WTC11 (cell line): ENCODE measurements around the gene UGCG.

ENCODE experiments used
- CBFB ChIP-seq: sonication (generic); formaldehyde crosslinking; IDR thresholded peaks from 2 replicates; pipeline ENCODE4 v1.8.1; 2022; ENCODE audit warnings: mild to moderate bottlenecking, low read depth, missing genetic modification reagents
- FOXJ3 ChIP-seq: sonication (generic); formaldehyde crosslinking; IDR thresholded peaks from 2 replicates; pipeline ENCODE4 v1.9.0; 2021; ENCODE audit warnings: missing genetic modification reagents, mild to moderate bottlenecking, borderline replicate concordance
- GABPB1 ChIP-seq: sonication (generic); formaldehyde crosslinking; IDR thresholded peaks from 2 replicates; pipeline ENCODE4 v1.8.1; 2023; ENCODE audit warnings: mild to moderate bottlenecking, missing genetic modification reagents
- KAT7 ChIP-seq: sonication (generic); formaldehyde crosslinking; IDR thresholded peaks from 2 replicates; pipeline ENCODE4 v1.8.1; 2023; ENCODE audit warnings: missing genetic modification reagents, mild to moderate bottlenecking, borderline replicate concordance
- NFE2L1 ChIP-seq: sonication (generic); formaldehyde crosslinking; IDR thresholded peaks from 2 replicates; pipeline ENCODE4 v1.8.1; 2023; ENCODE audit warnings: missing genetic modification reagents
- NR3C1 ChIP-seq: sonication (generic); formaldehyde crosslinking; conservative IDR thresholded peaks from 2 replicates; pipeline ENCODE4 v1.8.1; 2023; ENCODE audit warnings: low read depth, mild to moderate bottlenecking, missing genetic modification reagents
- TEAD1 ChIP-seq: sonication (generic); formaldehyde crosslinking; IDR thresholded peaks from 2 replicates; pipeline ENCODE4 v1.8.0; 2022; ENCODE audit warnings: mild to moderate bottlenecking, missing genetic modification reagents
- TEAD4 ChIP-seq: sonication (generic); formaldehyde crosslinking; IDR thresholded peaks from 2 replicates; pipeline ENCODE4 v1.8.0; 2022; ENCODE audit warnings: mild to moderate bottlenecking, missing genetic modification reagents
- ZBTB21 ChIP-seq: sonication (generic); formaldehyde crosslinking; IDR thresholded peaks from 2 replicates; pipeline ENCODE4 v1.8.1; 2023; ENCODE audit warnings: mild to moderate bottlenecking, missing genetic modification reagents, borderline replicate concordance
- TF ChIP-seq, protein P1 (sequence below): fragments of 200-600 bp; IDR thresholded peaks from 2 replicates; pipeline ENCODE4 v1.8.0; 2022; ENCODE audit warnings: antibody characterized with exemption
- TF ChIP-seq, protein P2 (sequence below): sonication (generic); formaldehyde crosslinking; IDR thresholded peaks from 2 replicates; pipeline ENCODE4 v1.8.1; 2023; ENCODE audit warnings: mild to moderate bottlenecking, moderate library complexity, missing genetic modification reagents
- TF ChIP-seq, protein P3 (sequence below): fragments of 250-450 bp; sonication (Bioruptor Pico); IDR thresholded peaks from 2 replicates; pipeline ENCODE4 v2.1.2; 2022; ENCODE audit warnings: mild to moderate bottlenecking, moderate library complexity
- TF ChIP-seq, protein P4 (sequence below): sonication (generic); formaldehyde crosslinking; IDR thresholded peaks from 2 replicates; pipeline ENCODE4 v1.8.1; 2022; ENCODE audit warnings: low read depth, mild to moderate bottlenecking, moderate library complexity, missing genetic modification reagents, borderline replicate concordance
- TF ChIP-seq, protein P5 (sequence below): sonication (generic); formaldehyde crosslinking; IDR thresholded peaks from 2 replicates; pipeline ENCODE4 v1.8.1; 2023; ENCODE audit warnings: mild to moderate bottlenecking, missing genetic modification reagents, moderate library complexity

DNA sequence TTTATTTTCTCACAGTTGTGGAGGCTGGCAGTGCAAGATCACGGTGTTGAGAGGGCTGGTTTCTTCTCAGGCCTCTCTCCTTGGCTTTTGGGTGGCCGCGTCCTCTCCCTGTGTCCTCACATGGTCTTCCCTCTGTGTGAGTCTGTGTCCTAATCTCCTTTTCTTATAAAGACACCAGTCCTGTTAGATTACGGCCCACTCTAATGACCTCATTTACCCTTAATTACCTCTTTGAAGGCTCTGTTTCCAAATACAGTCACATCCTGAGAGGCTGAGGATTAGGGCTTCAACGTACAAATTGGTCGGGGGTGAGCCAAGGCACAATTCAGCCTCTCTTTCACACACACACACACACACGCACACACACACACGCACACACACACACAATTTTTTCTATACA lies 73.0 kb downstream of the UGCG start:
- no peak for TF ChIP-seq NR3C1 (CRISPR knock-in tag)
- TF ChIP-seq, protein P1, sequence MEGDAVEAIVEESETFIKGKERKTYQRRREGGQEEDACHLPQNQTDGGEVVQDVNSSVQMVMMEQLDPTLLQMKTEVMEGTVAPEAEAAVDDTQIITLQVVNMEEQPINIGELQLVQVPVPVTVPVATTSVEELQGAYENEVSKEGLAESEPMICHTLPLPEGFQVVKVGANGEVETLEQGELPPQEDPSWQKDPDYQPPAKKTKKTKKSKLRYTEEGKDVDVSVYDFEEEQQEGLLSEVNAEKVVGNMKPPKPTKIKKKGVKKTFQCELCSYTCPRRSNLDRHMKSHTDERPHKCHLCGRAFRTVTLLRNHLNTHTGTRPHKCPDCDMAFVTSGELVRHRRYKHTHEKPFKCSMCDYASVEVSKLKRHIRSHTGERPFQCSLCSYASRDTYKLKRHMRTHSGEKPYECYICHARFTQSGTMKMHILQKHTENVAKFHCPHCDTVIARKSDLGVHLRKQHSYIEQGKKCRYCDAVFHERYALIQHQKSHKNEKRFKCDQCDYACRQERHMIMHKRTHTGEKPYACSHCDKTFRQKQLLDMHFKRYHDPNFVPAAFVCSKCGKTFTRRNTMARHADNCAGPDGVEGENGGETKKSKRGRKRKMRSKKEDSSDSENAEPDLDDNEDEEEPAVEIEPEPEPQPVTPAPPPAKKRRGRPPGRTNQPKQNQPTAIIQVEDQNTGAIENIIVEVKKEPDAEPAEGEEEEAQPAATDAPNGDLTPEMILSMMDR: no peak
- TF ChIP-seq KAT7 (CRISPR knock-in tag): no peak
- no peak for TF ChIP-seq NFE2L1
- TF ChIP-seq, protein P2, sequence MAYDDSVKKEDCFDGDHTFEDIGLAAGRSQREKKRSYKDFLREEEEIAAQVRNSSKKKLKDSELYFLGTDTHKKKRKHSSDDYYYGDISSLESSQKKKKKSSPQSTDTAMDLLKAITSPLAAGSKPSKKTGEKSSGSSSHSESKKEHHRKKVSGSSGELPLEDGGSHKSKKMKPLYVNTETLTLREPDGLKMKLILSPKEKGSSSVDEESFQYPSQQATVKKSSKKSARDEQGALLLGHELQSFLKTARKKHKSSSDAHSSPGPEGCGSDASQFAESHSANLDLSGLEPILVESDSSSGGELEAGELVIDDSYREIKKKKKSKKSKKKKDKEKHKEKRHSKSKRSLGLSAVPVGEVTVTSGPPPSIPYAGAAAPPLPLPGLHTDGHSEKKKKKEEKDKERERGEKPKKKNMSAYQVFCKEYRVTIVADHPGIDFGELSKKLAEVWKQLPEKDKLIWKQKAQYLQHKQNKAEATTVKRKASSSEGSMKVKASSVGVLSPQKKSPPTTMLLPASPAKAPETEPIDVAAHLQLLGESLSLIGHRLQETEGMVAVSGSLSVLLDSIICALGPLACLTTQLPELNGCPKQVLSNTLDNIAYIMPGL: no peak
- no peak for TF ChIP-seq TEAD1 (CRISPR knock-in tag)
- TF ChIP-seq GABPB1 (CRISPR knock-in tag): no peak
- TF ChIP-seq, protein P3, sequence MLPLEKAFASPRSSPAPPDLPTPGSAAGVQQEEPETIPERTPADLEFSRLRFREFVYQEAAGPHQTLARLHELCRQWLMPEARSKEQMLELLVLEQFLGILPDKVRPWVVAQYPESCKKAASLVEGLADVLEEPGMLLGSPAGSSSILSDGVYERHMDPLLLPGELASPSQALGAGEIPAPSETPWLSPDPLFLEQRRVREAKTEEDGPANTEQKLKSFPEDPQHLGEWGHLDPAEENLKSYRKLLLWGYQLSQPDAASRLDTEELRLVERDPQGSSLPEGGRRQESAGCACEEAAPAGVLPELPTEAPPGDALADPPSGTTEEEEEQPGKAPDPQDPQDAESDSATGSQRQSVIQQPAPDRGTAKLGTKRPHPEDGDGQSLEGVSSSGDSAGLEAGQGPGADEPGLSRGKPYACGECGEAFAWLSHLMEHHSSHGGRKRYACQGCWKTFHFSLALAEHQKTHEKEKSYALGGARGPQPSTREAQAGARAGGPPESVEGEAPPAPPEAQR (CRISPR knock-in tag): no peak
- TF ChIP-seq, protein P4, sequence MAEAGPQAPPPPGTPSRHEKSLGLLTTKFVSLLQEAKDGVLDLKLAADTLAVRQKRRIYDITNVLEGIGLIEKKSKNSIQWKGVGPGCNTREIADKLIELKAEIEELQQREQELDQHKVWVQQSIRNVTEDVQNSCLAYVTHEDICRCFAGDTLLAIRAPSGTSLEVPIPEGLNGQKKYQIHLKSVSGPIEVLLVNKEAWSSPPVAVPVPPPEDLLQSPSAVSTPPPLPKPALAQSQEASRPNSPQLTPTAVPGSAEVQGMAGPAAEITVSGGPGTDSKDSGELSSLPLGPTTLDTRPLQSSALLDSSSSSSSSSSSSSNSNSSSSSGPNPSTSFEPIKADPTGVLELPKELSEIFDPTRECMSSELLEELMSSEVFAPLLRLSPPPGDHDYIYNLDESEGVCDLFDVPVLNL (CRISPR knock-in tag): no peak
- TF ChIP-seq TEAD4 (CRISPR knock-in tag): no peak
- no peak for TF ChIP-seq CBFB (CRISPR knock-in tag)
- TF ChIP-seq, protein P5, sequence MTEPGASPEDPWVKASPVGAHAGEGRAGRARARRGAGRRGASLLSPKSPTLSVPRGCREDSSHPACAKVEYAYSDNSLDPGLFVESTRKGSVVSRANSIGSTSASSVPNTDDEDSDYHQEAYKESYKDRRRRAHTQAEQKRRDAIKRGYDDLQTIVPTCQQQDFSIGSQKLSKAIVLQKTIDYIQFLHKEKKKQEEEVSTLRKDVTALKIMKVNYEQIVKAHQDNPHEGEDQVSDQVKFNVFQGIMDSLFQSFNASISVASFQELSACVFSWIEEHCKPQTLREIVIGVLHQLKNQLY (CRISPR knock-in tag): no peak
- TF ChIP-seq ZBTB21 (CRISPR knock-in tag): no peak
- no peak for TF ChIP-seq FOXJ3 (CRISPR knock-in tag)
